ENCODE results near the gene TLR8.

Gene TLR8

DNA sequence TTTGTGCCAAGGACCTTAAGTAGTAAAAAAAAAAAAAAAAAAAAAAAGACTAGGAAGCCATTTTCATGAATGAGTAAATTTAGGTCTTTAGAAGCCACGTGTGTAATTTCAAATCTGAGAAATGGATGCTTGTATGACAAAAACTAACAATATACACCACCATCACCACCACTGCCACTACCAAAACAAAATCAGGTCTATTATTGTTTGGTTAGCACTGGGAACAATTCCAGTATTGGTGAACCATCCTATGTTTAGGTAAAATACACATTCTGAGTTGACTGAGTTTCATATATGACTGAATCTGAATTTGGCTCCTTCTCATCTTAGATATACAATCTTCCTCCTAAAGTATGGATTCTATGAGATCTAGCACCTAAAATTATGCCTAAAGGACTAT, 59.7 kb downstream of the TLR8 start:
- no peak for DNase-seq (ENCODE audit: low read depth)

DNA sequence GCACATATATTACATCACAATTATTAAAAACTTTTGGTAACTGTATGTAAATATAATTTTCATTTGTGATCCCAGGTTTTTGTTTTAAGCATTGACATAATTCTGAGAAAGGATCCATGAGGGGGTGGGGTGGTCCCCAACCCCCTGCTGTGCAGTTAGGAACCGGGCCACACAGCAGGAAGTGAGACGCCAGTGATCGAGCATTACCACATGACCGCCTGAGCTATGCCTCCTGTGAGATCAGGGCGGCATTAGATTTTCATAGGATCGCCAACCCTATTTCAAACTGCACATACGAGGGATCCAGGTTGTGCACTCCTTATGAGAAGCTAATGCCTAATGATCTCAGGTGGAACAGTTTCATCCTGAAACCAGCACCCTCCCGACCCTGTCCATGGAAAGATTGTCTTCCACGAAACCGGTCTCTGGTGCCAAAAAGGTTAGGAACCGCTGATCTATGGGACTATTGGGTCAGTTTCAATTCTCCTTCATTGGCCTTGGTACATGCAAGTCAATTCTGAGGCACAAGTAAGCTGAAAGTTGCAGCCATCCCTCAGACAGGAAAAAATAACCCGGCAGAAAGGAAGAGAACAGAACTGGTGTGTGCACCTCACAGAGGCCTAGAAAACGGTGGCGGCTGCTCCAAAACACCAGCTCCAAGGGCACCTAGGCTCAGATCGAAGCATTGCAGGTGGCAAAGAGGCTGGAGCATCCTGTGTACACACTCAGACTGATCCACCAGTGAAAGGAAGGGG, 61.5 kb downstream of the TLR8 start:
- DNase-seq (ENCODE audit: low read depth) = no peak

DNA sequence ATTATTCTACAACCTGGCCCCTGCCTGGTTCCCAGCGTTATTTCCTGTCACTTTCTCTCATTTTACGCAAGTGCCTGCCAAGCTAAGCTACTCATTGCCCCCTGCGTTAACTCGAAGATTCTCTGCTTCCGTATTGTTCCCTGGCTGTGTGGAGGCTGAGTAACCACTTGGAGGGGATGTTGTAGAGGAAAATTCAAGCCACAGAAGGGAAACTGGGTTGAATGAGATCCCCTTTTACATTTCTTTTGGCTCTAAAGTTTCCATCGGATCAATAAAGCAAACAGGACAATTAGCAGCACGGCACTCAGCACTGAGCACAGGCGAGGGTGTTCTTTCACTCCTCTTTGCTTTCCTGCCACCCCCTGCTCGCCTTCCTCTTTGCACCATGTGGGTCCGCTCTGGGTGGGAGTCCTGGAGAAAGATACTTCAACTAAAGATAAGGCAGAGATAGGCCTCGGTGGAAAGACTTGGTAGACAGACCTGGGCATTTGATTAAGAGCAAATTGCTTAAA, 64.3 kb downstream of the TLR8 start:
- DNase-seq (ENCODE audit: low read depth) = no peak

DNA sequence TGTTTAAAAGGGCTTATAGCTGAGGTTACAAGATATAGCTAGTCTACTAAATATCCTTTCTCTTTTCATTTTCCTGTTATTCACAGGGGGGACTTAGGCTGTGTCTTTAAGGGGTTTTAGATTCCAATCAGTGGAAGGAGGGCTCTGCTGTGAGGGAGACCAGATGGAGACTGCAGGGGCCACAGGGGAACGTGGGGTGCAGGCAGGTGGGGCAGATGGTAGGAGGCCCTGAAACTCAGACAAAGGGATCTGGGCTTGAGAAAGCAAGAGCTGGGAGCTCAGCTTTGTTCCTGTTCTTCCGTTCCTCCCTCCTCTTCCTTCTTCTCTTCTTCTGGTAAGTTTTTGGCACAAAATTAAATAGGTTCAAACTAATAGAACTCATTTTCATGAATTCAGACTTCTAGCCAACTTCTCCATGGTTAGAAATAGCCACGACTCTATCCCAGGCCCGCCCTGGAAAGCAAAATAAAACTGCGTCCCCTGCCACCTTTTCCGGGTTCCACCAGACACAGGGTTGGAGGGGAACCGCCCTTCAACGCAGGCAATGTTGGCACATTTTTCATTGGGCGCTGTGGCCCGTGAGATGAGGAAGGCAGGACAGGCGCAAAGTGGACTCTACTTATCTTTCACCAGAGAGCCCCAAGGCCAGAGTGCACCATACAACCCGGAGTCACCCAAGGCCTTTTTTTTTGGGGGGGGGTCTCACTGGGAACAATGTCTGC, 65.0 kb downstream of the TLR8 start:
- DNase-seq (ENCODE audit: low read depth) = no peak

DNA sequence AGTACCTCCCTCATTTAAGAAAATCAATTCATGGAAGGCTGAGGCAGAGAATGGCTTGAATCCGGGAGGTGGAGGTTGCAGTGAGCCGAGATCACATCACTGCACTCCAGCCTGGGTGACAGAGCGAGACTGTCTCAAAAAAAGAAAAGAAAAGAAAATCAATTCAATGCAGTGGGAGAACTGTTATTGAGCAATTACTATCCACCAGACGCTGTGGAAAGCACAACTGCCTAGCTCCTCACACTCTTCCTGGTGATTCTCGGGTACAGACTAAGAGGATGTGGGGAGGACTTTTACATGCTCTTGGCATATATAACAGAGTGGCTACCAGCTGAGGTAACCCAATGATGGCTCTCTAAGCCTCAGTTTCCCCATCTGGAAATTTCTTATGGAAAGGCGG, 65.8 kb downstream of the TLR8 start:
- no peak for DNase-seq (ENCODE audit: low read depth)

All from fibroblast of the conjunctiva (primary cell).